ENCODE results near the gene SIAH2.

DNA sequence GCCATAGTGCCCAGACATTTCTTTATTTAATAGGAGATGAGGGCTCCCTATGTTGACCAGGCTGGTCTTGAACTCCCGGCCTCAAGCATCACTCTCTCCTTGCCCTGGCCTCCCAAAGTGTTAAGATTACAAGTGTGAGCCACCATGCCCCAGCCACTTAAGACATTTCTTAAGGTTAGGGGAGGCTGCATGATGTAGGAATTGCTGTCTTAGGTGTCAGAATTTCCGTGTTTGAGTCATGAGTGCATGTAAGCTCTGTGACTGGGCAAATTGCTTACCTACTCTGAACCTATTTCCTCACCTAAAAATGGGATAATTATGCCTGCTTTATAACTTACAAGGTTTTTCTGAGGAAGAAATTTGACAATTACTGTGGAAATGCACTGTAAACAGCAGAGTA lies 34.2 kb upstream of the SIAH2 start:
- TF ChIP-seq POLR2A (IDR thresholded peaks at IDR 0.05): no peak
- TF ChIP-seq, protein P1, sequence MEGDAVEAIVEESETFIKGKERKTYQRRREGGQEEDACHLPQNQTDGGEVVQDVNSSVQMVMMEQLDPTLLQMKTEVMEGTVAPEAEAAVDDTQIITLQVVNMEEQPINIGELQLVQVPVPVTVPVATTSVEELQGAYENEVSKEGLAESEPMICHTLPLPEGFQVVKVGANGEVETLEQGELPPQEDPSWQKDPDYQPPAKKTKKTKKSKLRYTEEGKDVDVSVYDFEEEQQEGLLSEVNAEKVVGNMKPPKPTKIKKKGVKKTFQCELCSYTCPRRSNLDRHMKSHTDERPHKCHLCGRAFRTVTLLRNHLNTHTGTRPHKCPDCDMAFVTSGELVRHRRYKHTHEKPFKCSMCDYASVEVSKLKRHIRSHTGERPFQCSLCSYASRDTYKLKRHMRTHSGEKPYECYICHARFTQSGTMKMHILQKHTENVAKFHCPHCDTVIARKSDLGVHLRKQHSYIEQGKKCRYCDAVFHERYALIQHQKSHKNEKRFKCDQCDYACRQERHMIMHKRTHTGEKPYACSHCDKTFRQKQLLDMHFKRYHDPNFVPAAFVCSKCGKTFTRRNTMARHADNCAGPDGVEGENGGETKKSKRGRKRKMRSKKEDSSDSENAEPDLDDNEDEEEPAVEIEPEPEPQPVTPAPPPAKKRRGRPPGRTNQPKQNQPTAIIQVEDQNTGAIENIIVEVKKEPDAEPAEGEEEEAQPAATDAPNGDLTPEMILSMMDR (IDR thresholded peaks at IDR 0.05): no peak

Measured in right lobe of liver (tissue), 4 donors.